CD4-positive, alpha-beta T cell treated with Interferon gamma for 1 hour (primary cell): ENCODE measurements around the gene SLC25A19.

Experiments
- DNase-seq: peaks from one replicate; pipeline ENCODE4 v3.0.0-alpha.2; 2020

SLC25A19 gene

DNA sequence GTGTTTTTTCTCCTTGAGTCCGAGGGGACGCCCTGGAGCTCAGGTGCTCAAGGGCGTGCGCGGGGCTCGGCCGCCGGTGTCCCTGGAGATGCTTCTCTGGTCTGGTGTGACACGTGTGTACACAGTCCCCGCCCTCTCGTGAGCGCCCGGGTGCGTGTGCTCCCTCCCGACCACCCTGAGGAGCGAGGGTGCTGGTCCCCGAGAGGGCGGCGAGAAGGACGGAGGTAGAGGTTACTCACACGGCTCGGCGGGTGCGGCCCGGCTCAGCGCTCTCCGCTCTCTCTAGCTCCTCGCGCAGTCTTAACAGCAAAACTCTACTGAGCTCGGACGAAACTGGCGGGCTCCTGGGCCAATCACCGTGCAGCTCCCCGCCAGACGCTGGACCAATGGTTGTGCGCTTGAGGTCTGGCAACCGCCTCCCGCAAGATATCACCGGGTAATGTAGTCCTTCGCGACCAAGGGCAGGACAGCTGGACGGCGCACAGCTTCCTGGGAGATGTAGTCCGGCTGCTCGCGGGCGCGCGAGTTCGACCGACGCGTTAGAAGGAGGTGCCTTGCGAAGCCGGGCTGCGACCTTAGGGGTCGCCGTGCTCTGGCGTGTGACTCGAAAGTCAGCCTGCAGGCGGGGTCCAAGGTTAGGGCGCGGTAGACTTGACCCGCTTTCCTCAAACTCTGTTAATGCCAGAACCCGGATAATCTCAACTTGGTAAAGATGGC lies at the start of gene SLC25A19:
Gene SLC25A19, minus strand, starts transcription at position 319 of the 717 bp plus-strand sequence. CDS start 2,669 bp downstream, outside the sequence.
- peak; percentile 97 for DNase-seq

DNA sequence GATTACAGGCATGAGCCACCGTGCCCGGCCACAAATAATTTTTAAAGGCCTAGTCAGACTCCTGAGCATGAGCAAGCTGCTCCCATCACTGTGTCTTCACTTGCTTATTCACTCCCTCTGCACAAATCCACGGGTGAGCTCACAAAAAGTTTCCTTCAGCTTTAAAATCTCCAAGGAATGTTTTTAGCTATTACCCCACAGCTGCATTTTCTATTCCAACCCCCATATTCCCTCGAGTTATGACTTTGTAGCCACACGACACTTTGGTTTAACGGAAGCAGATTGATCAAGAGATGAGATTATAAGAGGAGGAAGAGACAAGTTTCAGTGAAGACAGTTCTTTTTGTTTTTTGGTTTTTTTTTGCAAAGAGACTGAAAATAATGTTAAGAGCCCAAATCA lies 49.1 kb upstream of the SLC25A19 start:
- no peak for DNase-seq

DNA sequence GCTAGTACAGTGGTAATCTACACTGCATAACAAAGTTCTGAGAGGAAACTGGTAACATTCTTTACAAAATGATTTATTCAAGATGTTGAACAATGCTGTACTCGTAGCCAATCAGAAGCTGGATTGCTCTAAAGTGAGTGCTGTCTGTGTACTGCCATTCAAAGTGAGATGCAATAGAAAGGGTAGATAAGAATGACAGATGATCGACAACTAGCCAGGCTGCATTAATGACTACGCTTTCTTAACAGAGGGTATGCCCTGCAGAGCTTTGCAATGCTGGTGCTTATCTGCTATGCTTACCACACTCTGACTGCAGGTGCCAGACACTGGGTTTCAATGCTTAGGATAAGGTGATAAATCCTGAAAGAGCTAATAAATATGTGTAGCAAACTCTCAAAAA lies 46.1 kb upstream of the SLC25A19 start:
- no peak for DNase-seq

DNA sequence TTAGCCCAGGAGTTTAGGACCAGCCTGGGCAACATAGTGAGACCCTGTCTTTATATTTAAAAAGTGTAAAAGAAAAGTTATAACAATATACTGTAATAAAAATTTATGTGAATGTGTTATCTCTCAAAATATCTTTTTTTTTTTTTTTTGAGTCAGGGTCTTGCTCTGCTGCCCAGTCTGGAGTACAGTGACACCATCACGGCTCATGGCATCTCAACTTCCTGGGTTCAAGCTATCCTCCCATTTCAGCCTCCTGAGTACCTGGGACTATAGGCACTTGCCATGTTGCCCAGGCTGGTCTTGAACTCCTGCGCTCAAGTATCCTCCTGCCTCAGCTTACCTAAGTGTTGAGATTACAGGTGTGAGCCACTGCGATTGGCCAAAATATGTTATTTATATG lies 45.5 kb upstream of the SLC25A19 start:
- DNase-seq: no peak

DNA sequence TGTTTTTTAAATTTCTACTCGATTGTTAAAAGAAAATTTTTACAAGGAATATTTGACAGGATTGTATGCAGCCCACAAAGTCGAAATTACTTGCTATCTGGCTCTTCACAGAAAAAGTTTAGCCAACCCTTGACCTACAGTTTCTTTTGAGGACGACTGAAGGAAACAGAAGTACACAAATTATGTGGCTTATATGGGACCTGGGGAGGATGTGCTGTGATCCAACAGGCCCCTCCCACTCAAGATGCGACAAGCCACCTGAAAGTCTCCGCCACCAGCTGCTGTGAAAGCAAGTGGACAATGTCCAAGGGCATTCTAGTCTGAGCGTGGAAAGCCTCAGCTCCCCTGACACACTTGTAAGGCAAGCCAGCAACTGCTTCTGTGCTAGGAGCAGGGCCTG lies 42.4 kb upstream of the SLC25A19 start:
- no peak for DNase-seq

DNA sequence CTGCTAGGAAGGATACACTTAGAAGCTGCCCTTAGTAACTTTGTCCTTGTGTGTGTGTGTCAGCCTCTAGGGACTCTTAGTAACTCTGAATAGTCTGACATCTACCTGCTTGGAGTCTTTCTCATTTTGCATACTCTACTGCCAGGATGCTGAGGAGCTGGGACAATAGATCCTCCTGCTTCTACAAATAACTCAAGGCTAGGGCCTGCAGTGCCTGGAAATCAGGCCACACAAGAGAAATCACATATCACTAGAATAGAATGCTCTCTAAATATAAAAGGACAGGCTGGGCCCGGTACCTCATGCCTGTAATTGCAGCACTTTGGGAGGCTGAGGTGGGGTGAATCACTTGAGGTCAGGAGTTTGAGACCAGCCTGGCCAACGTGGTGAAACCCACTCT lies 38.5 kb upstream of the SLC25A19 start:
- no peak for DNase-seq

DNA sequence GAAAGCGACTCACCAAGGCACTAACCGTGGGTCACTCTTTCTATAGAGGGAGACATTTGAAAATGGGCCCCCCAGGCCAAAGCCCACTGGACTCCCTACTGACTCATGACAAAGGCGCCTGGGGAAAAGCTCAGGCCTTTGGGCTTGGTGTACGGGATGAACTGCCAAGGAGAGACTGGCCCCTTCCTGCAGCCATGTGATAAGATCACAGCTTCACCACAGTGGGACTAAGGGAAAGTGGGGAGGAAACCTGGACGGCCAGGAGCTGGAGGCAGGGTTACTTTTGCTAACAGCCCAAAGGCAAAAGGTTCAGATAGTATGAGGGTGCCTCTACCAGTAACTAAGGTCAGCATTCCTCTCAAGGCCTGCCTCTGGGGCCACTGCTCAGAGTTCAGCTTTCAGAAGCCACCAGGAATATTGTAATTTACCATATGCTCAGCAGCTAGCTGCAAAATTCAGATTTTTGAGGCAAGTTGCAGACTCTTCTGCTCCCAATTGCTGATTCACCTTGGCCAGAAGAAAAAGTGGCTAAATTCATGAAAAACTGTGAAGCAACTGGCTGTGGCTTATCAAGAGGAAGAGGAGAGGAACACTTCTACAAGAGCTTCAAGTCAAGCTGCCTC lies 37.1 kb upstream of the SLC25A19 start:
- DNase-seq: no peak

DNA sequence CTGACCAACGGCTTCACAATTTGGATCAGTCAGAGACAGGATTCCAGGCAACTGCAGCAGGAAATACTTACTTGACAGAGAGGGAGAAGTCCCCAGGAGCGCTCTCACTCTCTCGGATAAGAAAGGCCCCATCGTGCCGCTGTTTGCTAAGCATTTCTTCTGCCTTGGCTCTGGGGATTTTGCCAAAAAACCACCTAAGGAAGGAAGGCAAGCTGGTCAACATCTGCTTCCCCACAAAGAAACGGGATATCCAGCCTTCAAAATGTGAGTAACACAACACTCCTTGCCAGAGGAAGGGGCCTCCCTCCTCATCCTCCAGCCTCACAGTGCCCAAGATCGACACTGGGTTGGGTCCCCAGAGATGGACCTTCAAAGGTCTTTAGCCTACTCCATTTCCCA lies 36.6 kb upstream of the SLC25A19 start:
- no peak for DNase-seq

DNA sequence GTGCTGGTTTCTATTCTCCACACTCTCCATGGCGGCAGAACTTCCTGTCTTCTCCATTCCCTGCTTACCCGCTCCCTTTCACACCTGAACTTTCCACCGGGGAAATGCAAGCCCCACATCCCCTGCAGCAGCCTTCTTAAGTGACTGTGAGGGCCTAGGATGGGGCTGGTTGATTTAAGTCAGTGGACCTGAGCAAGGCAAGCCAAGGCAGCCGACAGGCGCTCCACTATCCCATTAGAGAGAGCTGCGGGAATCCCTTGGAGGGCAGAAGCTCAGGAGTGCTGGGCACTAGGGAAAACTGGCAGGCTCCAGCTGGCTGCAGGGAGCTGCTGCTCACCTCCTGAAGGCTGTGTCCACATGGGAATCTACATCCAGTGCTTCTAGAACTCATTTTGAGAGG lies 36.1 kb upstream of the SLC25A19 start:
- no peak for DNase-seq

DNA sequence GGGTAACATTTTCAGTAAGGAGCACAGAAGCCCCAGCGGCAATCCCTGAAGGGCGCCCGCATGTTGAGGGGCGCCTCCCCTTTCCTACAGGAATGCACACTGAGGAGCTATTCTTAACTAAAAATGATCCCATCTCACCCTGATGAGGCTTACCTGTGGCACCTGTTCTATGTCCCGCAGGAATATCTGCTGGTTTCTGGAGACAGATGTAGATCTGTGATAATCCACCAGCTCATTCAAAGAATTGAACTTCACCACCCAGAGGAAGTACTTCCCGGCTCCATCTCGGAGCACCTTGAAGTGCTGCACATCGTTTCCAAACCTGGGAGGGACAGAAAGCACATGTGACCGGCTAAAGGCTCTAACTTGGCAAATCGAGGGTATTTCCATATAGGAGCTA lies 32.3 kb upstream of the SLC25A19 start:
- no peak for DNase-seq

DNA sequence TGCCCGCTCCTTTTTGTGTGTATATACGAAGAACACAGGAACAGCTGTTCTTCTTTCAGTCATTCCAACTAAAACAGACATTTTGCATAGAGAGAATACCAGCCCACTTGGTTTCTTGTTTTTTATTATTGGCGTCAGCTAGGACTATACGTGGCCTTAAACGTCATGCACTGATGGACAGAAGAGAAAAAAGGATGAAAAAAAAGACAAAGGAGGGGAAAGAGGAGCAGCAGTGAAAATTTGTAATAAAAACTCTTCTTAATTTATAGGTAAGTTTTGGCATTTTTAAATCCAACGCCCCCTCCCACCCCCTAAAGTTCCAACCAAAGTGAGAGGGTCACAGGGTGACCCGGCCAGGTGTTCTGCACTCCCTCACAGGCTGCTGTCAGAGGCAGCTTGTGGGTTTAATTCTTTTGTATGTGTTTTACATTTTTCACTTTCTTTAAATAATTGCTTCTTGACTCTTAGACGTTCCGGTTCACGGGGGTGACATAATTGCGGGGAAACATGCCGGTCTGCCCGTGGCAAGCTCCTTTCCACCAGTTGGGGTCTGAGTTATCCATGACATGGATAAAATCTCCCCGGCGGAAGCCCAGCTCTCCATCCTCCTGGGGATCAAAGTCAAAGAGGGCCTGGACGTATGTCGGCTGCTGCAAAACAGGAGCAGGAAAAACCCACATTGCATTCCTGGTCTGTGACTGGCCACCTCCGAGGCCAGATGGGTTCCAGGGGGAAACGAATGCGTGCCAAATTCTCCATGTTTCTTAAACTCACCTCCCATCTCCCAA lies 30.9 kb upstream of the SLC25A19 start:
- DNase-seq: no peak

DNA sequence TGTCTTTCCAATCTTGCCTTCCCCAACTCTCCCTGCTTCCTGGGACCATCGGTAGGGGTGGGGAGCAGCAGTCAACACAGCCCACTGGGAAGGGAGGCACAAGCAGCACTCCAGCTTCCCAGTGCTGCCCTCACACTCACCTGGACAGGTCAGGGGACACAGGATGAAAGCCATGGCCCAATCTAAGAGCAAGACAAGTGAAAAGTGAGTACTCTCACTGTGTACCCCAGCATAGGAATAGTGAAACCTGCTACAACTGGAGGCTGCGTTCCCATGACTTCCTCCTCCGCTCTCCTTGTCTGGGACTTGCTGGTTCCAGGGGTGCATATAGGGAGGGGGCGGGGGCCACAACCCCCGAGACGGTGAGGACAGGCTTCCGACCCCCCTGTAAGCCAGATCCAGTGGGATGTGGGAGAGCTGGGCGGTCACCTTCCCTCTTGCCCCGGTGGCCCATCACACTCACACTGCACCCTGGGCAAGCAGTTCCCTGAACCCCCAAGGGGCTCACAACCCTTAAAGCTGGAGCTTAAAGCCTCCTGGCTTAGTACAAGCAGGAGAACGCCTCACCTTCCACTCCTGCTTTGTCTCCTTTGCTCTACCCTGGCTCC lies 29.5 kb upstream of the SLC25A19 start:
- DNase-seq: no peak

DNA sequence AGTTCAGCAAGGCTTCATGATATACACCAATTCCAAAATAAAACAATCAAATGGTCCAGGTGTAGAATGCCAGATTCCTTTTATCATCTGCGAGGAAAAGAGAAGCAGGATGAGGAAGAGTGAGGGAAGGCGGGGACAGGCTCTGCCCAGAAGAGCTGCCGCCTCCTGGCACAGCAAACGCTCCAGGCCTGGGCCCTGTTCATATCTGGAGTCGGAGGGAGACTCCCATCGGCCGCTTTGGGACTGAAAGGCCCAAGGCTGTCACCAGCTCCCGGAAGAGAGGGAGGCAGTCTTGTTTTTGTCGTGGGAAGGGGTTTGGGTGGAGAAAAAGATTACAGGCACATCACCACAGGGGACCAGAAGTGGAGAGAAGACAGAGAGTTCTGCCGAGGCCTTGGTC lies 29.0 kb upstream of the SLC25A19 start:
- DNase-seq: no peak

DNA sequence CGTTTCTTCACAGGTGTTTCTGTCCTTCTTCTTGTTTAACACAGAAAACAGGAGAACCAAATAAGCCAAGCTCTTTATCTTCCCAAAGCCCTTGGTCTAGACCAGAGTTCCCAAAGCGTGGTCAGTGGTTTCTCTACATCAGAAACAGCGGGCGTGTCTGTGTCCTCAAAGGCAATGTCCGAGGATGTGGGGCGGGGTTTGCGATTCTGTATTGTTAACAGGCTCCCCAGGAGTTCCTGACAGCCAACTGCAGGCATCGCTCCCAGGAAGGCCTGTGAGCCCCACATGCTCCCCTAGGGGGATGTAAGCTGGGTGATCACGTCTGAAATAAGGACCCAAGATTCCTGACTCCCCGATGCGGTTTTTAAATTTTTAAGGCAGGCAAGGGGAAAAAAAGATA lies 28.4 kb upstream of the SLC25A19 start:
- DNase-seq: no peak

DNA sequence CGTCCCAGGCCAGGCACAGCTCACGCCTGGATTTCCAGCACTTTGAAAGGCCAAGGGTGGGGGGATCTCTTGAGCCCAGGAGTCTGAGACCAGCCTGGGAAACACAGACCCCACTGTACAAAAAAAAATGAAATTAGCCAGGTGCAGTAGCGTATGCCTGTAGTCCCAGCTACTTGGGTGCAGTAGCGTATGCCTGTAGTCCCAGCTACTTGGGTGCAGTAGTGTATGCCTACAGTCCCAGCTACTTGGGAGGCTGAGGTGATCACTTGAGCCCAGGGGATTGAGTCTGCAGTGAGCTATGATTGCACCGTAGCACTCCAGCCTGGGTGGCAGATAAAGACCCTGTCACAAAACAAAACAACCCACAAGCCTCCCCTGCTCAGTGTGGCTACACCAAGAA lies 27.0 kb upstream of the SLC25A19 start:
- no peak for DNase-seq

DNA sequence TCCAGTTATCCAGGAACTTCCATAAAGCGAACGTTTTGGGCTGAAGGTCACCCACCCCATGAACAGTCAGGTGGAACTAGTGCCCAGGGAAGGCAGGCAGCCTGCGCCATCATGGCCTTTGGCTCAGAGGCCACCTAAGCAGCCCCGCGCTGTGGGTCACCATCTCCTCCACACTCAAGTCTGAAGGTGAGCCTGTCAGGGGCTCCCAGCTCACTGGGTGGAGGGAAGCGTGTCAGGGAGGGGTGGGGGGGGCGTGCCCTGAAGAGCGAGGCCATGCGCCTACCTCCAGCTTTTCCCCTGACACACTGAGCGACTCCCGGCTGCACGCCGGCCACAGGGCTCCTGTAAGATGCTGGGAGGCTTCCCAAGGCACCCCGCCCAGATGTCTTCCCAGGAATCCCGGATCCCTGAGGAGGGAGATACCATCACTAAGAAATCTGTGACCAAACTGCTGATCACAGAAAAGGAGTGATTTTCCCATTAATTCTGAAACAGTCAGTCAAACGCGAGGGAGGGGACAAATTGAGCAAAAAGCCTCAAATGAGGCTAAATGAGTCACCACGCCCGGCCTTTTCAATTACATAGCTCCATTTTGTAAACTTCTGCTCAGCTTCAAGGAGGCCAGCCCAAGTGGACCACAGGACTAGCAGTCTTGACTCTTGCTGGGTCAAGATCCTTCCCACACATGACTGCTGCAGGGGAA lies 26.5 kb upstream of the SLC25A19 start:
- no peak for DNase-seq

DNA sequence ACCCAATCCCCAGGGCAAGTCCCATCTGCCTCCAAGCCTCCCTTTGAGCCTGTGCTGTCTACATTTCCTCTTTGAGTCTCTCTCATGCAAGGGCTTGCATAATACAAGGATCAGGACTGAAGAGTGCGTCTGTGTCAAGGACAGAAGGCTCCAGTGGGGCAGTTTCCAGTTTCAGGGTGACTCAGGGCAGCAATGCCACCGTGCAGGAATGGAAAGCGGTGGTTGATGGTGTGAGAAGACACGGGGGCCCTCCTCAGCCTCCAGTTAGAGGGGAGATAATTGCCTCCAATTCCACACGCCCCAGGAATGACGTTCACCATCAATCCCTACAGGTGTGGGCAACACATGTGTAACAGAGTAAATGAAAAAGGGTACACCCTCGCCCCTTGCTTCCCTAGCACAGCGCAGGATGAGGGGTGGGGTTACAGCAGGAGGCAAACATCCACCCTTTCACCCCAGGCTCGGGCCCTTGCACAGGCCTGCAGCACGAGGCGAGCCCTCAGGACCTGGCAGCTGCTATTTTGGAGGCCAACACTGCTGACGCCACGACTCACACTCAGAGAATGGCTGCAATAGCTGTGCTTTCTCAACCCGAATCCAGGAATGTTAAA lies 24.8 kb upstream of the SLC25A19 start:
- peak; percentile 44 for DNase-seq

DNA sequence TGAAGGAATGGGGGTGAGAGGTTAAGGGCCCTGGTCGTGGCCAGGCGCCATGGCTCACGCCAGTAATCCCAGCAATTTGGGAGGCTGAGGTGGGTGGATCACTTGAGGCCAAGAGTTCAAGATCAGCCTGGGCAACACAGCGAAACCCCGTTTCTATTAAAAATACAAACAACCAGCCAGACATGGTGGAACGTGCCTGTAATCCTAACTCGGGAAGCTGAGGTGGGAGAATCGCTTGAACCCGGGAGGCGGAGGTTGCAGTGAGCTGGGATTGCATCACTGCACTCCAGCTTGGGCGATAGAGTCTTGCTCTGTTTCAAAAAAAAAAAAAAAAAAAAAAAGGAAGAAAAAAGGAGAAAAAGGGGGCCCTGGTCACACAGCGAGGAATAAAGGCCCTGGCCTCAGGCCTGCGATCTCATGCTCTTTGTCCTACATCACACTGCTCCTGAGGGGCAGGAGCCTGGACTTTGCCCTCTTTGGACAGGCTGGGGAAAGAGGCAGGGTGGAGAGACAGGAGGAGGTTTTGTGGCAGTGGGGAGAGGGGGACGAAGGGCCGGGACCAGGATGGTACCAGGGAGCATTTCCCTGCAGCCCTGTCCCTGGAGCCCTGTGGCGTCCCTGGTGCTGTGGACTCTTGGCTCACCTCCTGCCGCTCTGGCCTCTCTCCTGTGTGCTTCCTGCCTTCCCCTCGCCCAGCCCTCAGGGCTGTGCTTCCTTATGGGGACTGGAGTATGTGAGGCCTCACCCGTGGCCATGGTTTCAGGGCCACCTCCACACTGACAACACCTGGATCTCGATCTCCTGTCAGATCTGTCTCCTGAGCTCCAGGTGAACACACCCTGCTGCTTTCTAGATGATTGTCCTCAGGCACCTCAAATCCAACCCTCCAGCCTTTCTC lies 19.7 kb upstream of the SLC25A19 start:
- no peak for DNase-seq

DNA sequence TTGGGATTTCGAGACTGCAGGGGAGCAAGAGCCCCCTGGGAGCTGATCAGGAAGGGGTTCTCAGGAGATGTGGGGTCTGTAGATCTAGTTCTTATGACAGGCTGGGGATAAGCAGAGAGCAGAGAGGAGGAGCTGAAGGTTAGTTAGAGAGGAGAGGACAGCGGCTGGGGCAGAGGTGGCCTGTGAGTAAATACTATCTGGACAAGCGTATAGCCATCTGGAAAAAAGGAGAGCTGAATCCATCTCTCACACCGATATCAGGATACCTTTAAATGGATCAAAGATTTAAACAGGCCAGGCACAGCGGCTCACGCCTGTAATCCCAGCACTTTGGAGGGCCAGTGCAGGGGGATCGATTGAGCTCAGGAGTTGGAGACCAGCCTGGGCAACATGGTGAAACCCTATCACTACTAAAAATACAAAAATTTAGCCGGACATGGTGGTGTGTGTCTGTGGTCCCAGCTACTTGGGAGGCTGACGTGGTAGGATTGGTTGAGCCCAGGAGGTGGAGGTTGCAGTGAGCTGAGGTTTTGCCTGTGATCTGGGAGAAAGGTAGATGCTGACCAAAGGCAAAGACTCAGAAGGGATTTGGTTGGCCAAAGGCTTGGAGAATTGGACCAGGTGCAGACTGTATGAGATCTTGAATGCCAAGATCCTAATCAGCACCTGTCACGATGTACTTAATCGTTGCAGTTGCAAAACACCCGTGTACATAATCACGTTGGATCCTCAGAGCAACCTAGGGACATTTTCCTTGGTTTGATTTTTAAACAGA lies 18.9 kb upstream of the SLC25A19 start:
- DNase-seq: no peak

DNA sequence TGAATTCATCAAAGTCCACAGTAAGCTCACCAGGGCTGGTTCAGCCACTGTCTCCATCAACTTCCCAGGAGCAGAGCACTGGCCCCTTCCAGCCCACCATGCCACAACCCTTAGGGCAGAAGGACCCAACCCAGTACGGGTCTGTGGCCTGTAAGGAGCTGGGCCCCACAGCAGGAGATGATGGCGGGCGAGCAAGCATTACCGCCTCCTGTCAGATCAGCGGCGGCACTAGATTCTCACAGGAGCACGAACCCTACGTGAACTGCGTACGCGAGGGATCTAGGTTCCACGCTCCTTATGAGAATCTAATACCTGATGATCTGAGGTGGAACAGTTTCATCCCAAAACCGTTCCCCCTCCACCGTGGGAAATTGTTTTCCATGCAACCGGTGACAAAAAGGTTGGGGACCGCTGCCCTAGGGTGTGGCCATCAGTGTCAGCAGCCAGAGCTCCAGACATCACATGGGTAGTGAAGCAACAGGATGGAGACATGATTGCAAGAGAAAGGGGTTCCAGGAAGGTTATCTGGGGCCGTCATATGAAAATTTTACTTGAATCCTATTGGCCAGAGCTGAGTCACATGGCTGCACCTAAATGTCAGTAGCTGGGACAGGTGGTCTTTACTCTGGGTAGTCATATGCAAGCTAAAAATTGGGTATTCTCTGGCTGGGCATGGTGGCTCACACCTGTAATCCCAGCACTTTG lies 12.4 kb upstream of the SLC25A19 start:
- DNase-seq: peak; percentile 56
